HepG2 (cell line): ENCODE measurements around the gene OSBP. TPM values are rescaled to one million over a fixed set of nuclear protein-coding genes. Genes with fewer than 3 reads are reported as not detected.

Source experiments
- AGO1 ChIP-seq: fragments of 200-400 bp; formaldehyde crosslinking; IDR thresholded peaks from 2 replicates; pipeline ENCODE4 v1.6.1; 2017; ENCODE audit warnings: mild to moderate bottlenecking, low read depth, low read length, moderate library complexity; ENCODE audit not compliant: poor library complexity, severe bottlenecking
- HNF4G ChIP-seq, 2 experiments: sonication (generic) in 1 of 2; formaldehyde crosslinking in 1 of 2; IDR thresholded peaks; 2 replicates each; pipeline versions ENCODE4 v1.4.0 to v1.6.1; 2011 to 2020; ENCODE audit warnings: borderline replicate concordance in 2 of 2, low read depth in 2 of 2, mild to moderate bottlenecking in 2 of 2, low read length in 1 of 2, missing genetic modification reagents in 1 of 2, moderate library complexity in 1 of 2
- HNRNPUL1 ChIP-seq: fragments of 200-400 bp; formaldehyde crosslinking; IDR thresholded peaks from 2 replicates; pipeline ENCODE4 v1.6.1; 2017; ENCODE audit warnings: low read depth, mild to moderate bottlenecking, low read length, moderate library complexity
- KDM3A ChIP-seq: IDR thresholded peaks from 2 replicates; pipeline ENCODE4 v1.6.1; 2018; ENCODE audit warnings: low read depth, missing compliant biosample characterization
- MEIS2 ChIP-seq: sonication (generic); formaldehyde crosslinking; IDR thresholded peaks from 2 replicates; pipeline ENCODE4 v1.9.0; 2021; ENCODE audit warnings: mild to moderate bottlenecking, missing genetic modification reagents
- NFIB ChIP-seq: sonication (generic); formaldehyde crosslinking; IDR thresholded peaks from 2 replicates; pipeline ENCODE4 v1.9.0; 2021; ENCODE audit warnings: missing genetic modification reagents, mild to moderate bottlenecking, borderline replicate concordance
- NPAS2 ChIP-seq: sonication (generic); formaldehyde crosslinking; IDR thresholded peaks from 2 replicates; pipeline ENCODE4 v1.8.0; 2022; ENCODE audit warnings: mild to moderate bottlenecking, missing genetic modification reagents, borderline replicate concordance
- RBM22 ChIP-seq: fragments of 200-400 bp; formaldehyde crosslinking; optimal IDR thresholded peaks from 2 replicates; pipeline ENCODE3; 2017; ENCODE audit warnings: mild to moderate bottlenecking, low read length, moderate library complexity
- RFX3 ChIP-seq: IDR thresholded peaks from 2 replicates; pipeline ENCODE4 v1.6.1; 2016; ENCODE audit warnings: missing biosample characterization, missing genetic modification reagents
- SAFB2 ChIP-seq: sonication (generic); formaldehyde crosslinking; IDR thresholded peaks from 2 replicates; pipeline ENCODE4 v1.5.1; 2020; ENCODE audit warnings: missing genetic modification reagents, low read depth, mild to moderate bottlenecking, borderline replicate concordance
- SOX13 ChIP-seq, 3 experiments: fragments of 450-650 bp in 1 of 3; sonication (generic) in 1 of 3; formaldehyde crosslinking in 1 of 3; IDR thresholded peaks in 2 of 3; conservative IDR thresholded peaks in 1 of 3; 2 replicates each; pipeline versions ENCODE4 v1.5.0 to v1.6.1; 2016 to 2020; ENCODE audit warnings: antibody characterized with exemption in 1 of 3, mild to moderate bottlenecking in 1 of 3, missing compliant biosample characterization in 1 of 3, missing genetic modification reagents in 1 of 3, moderate library complexity in 1 of 3
- TRIM24 ChIP-seq: sonication (generic); formaldehyde crosslinking; IDR thresholded peaks from 2 replicates; pipeline ENCODE4 v1.8.0; 2022; ENCODE audit warnings: mild to moderate bottlenecking, missing genetic modification reagents
- YEATS4 ChIP-seq: sonication (generic); formaldehyde crosslinking; IDR thresholded peaks from 2 replicates; pipeline ENCODE4 v1.4.0; 2020; ENCODE audit warnings: missing genetic modification reagents, borderline replicate concordance
- ZBTB3 ChIP-seq: sonication (generic); formaldehyde crosslinking; IDR thresholded peaks from 2 replicates; pipeline ENCODE4 v1.4.0; 2020; ENCODE audit warnings: low read depth, mild to moderate bottlenecking, moderate library complexity, missing genetic modification reagents, borderline replicate concordance
- ZBTB42 ChIP-seq: sonication (generic); formaldehyde crosslinking; IDR thresholded peaks from 2 replicates; pipeline ENCODE4 v1.5.0; 2020; ENCODE audit warnings: mild to moderate bottlenecking, missing genetic modification reagents
- ZFP1 ChIP-seq: IDR thresholded peaks from 2 replicates; pipeline ENCODE4 v1.6.1; 2016
- ZNF3 ChIP-seq: IDR thresholded peaks from 2 replicates; pipeline ENCODE4 v1.7.0; 2017; ENCODE audit warnings: inconsistent platforms
- ZNF510 ChIP-seq: sonication (generic); formaldehyde crosslinking; IDR thresholded peaks from 2 replicates; pipeline ENCODE4 v1.4.0; 2020; ENCODE audit warnings: low read depth, mild to moderate bottlenecking, missing genetic modification reagents
- ZNF546 ChIP-seq: sonication (generic); formaldehyde crosslinking; conservative IDR thresholded peaks from 2 replicates; pipeline ENCODE4 v1.8.1; 2023; ENCODE audit warnings: mild to moderate bottlenecking, missing genetic modification reagents
- polyA plus RNA-seq, 8 experiments: library from polyadenylated mRNA; depleted of rRNA in 3 of 8; stranded (reverse) in 7 of 8; unstranded in 1 of 8; fragments of >200 nt; fragmentation: Illumina TruSeq in 4 of 8; extraction: Trizol in 4 of 8; gene quantifications; 2 replicates each; pipeline versions ENCODE4 v1.2.1 to v1.2.3, GENCODE V29; 2011 to 2016; ENCODE audit warnings: low read depth in 4 of 8, missing spikeins in 1 of 8, mixed read lengths in 1 of 8; ENCODE audit not compliant: insufficient read depth in 1 of 8
- total RNA-seq, 5 experiments: library from RNA; depleted of rRNA; stranded (reverse); fragments of >200 nt; fragmentation: Illumina TruSeq; extraction: Trizol; gene quantifications; 2 replicates each; pipeline ENCODE4 v1.2.3, GENCODE V29; 2016; ENCODE audit warnings: low read depth in 1 of 5
- TF ChIP-seq, protein P1 (sequence below): sonication (generic); formaldehyde crosslinking; IDR thresholded peaks from 2 replicates; pipeline ENCODE4 v1.5.0; 2020; ENCODE audit warnings: missing genetic modification reagents, mild to moderate bottlenecking, borderline replicate concordance
- TF ChIP-seq, protein P2 (sequence below): sonication (generic); formaldehyde crosslinking; IDR thresholded peaks from 2 replicates; pipeline ENCODE4 v1.5.1; 2020; ENCODE audit warnings: missing genetic modification reagents, mild to moderate bottlenecking, borderline replicate concordance
- TF ChIP-seq, protein P3 (sequence below): sonication (generic); formaldehyde crosslinking; IDR thresholded peaks from 2 replicates; pipeline ENCODE4 v1.4.0; 2020; ENCODE audit warnings: missing genetic modification reagents
- TF ChIP-seq, protein P4 (sequence below): sonication (generic); formaldehyde crosslinking; IDR thresholded peaks from 2 replicates; pipeline ENCODE4 v1.4.0; 2020; ENCODE audit warnings: mild to moderate bottlenecking, missing genetic modification reagents
- TF ChIP-seq, protein P5 (sequence below): sonication (generic); formaldehyde crosslinking; IDR thresholded peaks from 2 replicates; pipeline ENCODE4 v1.8.0; 2022; ENCODE audit warnings: mild to moderate bottlenecking, missing genetic modification reagents

OSBP gene
- total and polyA plus RNA-seq, 2 of the 13 experiments (the other 11 are each of a cell fraction or from before 2014, with no cell fraction given) = 12.1 to 13.5 TPM

DNA sequence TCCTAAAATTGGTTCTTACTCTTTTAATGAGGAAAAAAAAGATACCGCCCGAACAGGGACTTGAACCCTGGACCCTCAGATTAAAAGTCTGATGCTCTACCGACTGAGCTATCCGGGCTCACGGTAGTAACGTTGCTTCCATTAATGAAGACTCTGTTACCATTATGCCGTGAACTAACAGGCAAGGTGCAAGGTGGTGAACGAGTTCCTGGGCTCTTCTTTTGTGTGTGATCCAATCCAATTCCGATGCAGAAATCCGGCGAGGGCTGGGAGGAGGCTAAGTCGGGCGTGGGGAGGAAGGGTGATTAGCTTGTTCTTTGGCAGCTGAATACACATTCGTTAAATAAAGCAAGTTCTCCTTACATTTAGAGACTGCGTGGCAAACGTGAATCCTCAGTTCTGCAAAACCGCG lies 55.3 kb downstream of the OSBP start (continued):
- TF ChIP-seq, protein P1, sequence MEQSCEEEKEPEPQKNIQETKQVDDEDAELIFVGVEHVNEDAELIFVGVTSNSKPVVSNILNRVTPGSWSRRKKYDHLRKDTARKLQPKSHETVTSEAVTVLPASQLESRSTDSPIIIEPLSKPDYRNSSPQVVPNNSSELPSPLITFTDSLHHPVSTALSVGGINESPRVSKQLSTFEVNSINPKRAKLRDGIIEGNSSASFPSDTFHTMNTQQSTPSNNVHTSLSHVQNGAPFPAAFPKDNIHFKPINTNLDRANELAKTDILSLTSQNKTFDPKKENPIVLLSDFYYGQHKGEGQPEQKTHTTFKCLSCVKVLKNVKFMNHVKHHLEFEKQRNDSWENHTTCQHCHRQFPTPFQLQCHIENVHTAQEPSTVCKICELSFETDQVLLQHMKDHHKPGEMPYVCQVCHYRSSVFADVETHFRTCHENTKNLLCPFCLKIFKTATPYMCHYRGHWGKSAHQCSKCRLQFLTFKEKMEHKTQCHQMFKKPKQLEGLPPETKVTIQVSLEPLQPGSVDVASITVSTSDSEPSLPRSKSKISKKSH = no peak
- TF ChIP-seq RFX3 (CRISPR knock-in tag) = no peak
- TF ChIP-seq, protein P2, sequence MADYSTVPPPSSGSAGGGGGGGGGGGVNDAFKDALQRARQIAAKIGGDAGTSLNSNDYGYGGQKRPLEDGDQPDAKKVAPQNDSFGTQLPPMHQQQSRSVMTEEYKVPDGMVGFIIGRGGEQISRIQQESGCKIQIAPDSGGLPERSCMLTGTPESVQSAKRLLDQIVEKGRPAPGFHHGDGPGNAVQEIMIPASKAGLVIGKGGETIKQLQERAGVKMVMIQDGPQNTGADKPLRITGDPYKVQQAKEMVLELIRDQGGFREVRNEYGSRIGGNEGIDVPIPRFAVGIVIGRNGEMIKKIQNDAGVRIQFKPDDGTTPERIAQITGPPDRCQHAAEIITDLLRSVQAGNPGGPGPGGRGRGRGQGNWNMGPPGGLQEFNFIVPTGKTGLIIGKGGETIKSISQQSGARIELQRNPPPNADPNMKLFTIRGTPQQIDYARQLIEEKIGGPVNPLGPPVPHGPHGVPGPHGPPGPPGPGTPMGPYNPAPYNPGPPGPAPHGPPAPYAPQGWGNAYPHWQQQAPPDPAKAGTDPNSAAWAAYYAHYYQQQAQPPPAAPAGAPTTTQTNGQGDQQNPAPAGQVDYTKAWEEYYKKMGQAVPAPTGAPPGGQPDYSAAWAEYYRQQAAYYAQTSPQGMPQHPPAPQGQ (CRISPR knock-in tag) = no peak
- TF ChIP-seq, protein P3, sequence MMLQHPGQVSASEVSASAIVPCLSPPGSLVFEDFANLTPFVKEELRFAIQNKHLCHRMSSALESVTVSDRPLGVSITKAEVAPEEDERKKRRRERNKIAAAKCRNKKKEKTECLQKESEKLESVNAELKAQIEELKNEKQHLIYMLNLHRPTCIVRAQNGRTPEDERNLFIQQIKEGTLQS (CRISPR knock-in tag) = no peak; the same call in 1 of the 2 replicates
- no peak for TF ChIP-seq NFIB
- no peak for TF ChIP-seq TRIM24 (CRISPR knock-in tag)
- TF ChIP-seq SAFB2 (CRISPR knock-in tag) = no peak
- no peak for TF ChIP-seq ZBTB42 (CRISPR knock-in tag)
- no peak for TF ChIP-seq ZFP1 (CRISPR knock-in tag)
- TF ChIP-seq, protein P4, sequence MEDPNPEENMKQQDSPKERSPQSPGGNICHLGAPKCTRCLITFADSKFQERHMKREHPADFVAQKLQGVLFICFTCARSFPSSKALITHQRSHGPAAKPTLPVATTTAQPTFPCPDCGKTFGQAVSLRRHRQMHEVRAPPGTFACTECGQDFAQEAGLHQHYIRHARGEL (CRISPR knock-in tag) = no peak
- TF ChIP-seq HNF4G (IDR thresholded peaks at IDR 0.05; ENCODE audit: borderline replicate concordance, low read depth, low read length) = no peak
- TF ChIP-seq HNF4G (CRISPR knock-in tag; IDR thresholded peaks at IDR 0.05; ENCODE audit: borderline replicate concordance, low read depth) = no peak
- no peak for TF ChIP-seq MEIS2
- no peak for TF ChIP-seq ZNF546 (CRISPR knock-in tag)
- TF ChIP-seq RBM22 = peak; percentile 98
- no peak for TF ChIP-seq HNRNPUL1
- TF ChIP-seq ZNF510 (CRISPR knock-in tag) = no peak
- TF ChIP-seq YEATS4 (CRISPR knock-in tag) = peak; percentile 23; the same call in 1 of the 2 replicates
- TF ChIP-seq NPAS2 (CRISPR knock-in tag) = no peak
- TF ChIP-seq ZNF3 (CRISPR knock-in tag) = no peak
- TF ChIP-seq AGO1 = no peak
- TF ChIP-seq, protein P5, sequence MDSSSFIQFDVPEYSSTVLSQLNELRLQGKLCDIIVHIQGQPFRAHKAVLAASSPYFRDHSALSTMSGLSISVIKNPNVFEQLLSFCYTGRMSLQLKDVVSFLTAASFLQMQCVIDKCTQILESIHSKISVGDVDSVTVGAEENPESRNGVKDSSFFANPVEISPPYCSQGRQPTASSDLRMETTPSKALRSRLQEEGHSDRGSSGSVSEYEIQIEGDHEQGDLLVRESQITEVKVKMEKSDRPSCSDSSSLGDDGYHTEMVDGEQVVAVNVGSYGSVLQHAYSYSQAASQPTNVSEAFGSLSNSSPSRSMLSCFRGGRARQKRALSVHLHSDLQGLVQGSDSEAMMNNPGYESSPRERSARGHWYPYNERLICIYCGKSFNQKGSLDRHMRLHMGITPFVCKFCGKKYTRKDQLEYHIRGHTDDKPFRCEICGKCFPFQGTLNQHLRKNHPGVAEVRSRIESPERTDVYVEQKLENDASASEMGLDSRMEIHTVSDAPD (CRISPR knock-in tag) = no peak
- TF ChIP-seq KDM3A (CRISPR knock-in tag) = no peak
- TF ChIP-seq ZBTB3 (CRISPR knock-in tag) = no peak
- no peak for TF ChIP-seq SOX13 (IDR thresholded peaks at IDR 0.05)
- peak in 1 of 2 experiments; percentile 21; a peak in 1 of 4 replicates for TF ChIP-seq SOX13 (CRISPR knock-in tag; conservative IDR thresholded peaks at IDR 0.05 in 1 of 2, IDR thresholded peaks at IDR 0.05 in 1 of 2)
